Endodermal cell (in vitro differentiated cells): ENCODE data around the gene OPN3. TPM values are rescaled to one million over a fixed set of nuclear protein-coding genes. Genes with fewer than 3 reads are reported as not detected.
A peak's percentile ranks its signal among the peaks of the same experiment; 100 is the strongest.

ENCODE experiments used
- DNase-seq: peaks from one replicate; pipeline ENCODE4 v3.0.0-alpha.2; 2017
- H3K27ac ChIP-seq: 2 replicates; pipeline ENCODE4 v1.5.1; 2013; ENCODE audit warnings: mild to moderate bottlenecking, low read depth, low read length, moderate library complexity
- H3K27me3 ChIP-seq: 2 replicates; pipeline ENCODE4 v1.6.1; 2013; ENCODE audit warnings: mild to moderate bottlenecking, low read length, moderate library complexity; ENCODE audit not compliant: insufficient read depth, control insufficient read depth, poor library complexity, severe bottlenecking
- H3K36me3 ChIP-seq: 2 replicates; pipeline ENCODE4 v1.7.0; 2013; ENCODE audit warnings: mild to moderate bottlenecking, low read length, moderate library complexity; ENCODE audit not compliant: control insufficient read depth, insufficient read depth
- H3K4me1 ChIP-seq: one replicate; pipeline ENCODE4 v1.7.0; 2013; ENCODE audit warnings: low read length; ENCODE audit not compliant: control insufficient read depth, insufficient read depth
- H3K4me3 ChIP-seq: 2 replicates; pipeline ENCODE4 v1.5.1; 2013; ENCODE audit warnings: mild to moderate bottlenecking, low read length, moderate library complexity
- H3K9ac ChIP-seq: 2 replicates; pipeline ENCODE4 v1.6.1; 2013; ENCODE audit warnings: mild to moderate bottlenecking, low read length, moderate library complexity; ENCODE audit not compliant: poor library complexity, severe bottlenecking; ENCODE audit errors: extremely low read depth
- H3K9me3 ChIP-seq: 2 replicates; pipeline ENCODE4 v1.6.1; 2013; ENCODE audit warnings: mild to moderate bottlenecking, low read length, moderate library complexity; ENCODE audit not compliant: control insufficient read depth
- H3K27ac Mint-ChIP-seq: 2 replicates; pipeline ENCODE4 v1.8.0; 2020; ENCODE audit warnings: mixed read lengths
- H3K27me3 Mint-ChIP-seq: 2 replicates; pipeline ENCODE4 v1.8.0; 2021; ENCODE audit warnings: mild to moderate bottlenecking, mixed read lengths; ENCODE audit not compliant: insufficient read depth
- H3K36me3 Mint-ChIP-seq: 2 replicates; pipeline ENCODE4 v1.8.0; 2020; ENCODE audit warnings: low read depth, mixed read lengths
- H3K4me1 Mint-ChIP-seq: 2 replicates; pipeline ENCODE4 v1.8.0; 2020; ENCODE audit warnings: mixed read lengths
- H3K4me3 Mint-ChIP-seq: 2 replicates; pipeline ENCODE4 v1.8.0; 2020; ENCODE audit warnings: mild to moderate bottlenecking, moderate library complexity, mixed read lengths
- H3K9me3 Mint-ChIP-seq: 2 replicates; pipeline ENCODE4 v1.8.0; 2020; ENCODE audit warnings: mild to moderate bottlenecking, mixed read lengths
- WGBS, 2 experiments: methylation state at CpG; one replicate each; pipeline versions ENCODE4 v1.1.5 to v1.1.7; 2013; ENCODE audit warnings: missing lambda C conversion rate in 2 of 2, mixed read lengths in 1 of 2; ENCODE audit not compliant: insufficient coverage in 1 of 2, insufficient read length in 1 of 2; 5-methylcytosine and 5-hydroxymethylcytosine counted together
- total RNA-seq, 2 donors: library from RNA; stranded (reverse); fragmentation: NEBNext Ultra II Directional in 1 of 2; extraction: Animal tissue kit (Norgen Biotek cat#: 25700) in 1 of 2; gene quantifications; 2 replicates in 1 of 2; 3 replicates in 1 of 2; pipeline ENCODE4 v1.2.1, GENCODE V29; 2021
- TF ChIP-seq, protein P1 (sequence below): fragments of 200-600 bp; sonication (generic); conservative IDR thresholded peaks from 2 replicates; pipeline ENCODE4 v1.5.0; 2021; ENCODE audit warnings: antibody characterized with exemption, mild to moderate bottlenecking

The OPN3 gene
- total RNA-seq, 2 donors from 2014 or later: 9.0 to 22.5 TPM

DNA sequence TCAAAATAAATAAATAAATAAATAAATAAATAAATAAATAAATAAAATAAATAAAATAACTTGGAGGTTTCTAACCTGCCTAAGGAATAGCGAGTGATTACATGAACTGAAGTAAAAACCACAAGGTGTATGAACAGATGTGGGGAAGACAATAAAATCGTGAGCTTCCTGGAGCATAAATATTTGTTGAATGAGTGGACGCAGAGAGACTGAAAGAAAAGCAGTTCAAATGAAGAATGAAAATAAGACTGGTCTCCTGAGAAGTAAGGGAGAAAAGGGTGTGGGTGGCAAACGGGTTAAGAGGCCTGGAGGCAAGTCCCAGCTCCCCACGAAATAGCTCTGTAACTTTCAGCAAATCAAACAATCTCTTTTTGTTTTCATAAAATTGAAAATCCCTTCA is 33.6 kb downstream of the OPN3 start:
- H3K4me1 ChIP-seq: peaks cover 10% of the 10 kb centered on the region
- H3K27ac ChIP-seq: no peak overlapping the region
- H3K4me3 ChIP-seq: no peak overlapping the region
- H3K9me3 ChIP-seq: no peaks in the 10 kb centered on the region
- no peak overlapping the region for H3K27ac Mint-ChIP-seq
- 92 to 95% methylated on average over 4 to 5 of the region's 5 CpGs for WGBS, 2 experiments
- H3K4me1 Mint-ChIP-seq: peaks cover 3% of the 10 kb centered on the region
- H3K27me3 Mint-ChIP-seq: no peaks in the 10 kb centered on the region
- TF ChIP-seq, protein P1, sequence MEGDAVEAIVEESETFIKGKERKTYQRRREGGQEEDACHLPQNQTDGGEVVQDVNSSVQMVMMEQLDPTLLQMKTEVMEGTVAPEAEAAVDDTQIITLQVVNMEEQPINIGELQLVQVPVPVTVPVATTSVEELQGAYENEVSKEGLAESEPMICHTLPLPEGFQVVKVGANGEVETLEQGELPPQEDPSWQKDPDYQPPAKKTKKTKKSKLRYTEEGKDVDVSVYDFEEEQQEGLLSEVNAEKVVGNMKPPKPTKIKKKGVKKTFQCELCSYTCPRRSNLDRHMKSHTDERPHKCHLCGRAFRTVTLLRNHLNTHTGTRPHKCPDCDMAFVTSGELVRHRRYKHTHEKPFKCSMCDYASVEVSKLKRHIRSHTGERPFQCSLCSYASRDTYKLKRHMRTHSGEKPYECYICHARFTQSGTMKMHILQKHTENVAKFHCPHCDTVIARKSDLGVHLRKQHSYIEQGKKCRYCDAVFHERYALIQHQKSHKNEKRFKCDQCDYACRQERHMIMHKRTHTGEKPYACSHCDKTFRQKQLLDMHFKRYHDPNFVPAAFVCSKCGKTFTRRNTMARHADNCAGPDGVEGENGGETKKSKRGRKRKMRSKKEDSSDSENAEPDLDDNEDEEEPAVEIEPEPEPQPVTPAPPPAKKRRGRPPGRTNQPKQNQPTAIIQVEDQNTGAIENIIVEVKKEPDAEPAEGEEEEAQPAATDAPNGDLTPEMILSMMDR: no peak
- no peaks in the 10 kb centered on the region for H3K36me3 Mint-ChIP-seq
- H3K9ac ChIP-seq: no peak overlapping the region
- H3K9me3 Mint-ChIP-seq: no peaks in the 10 kb centered on the region
- H3K4me3 Mint-ChIP-seq: no peak overlapping the region
- H3K27me3 ChIP-seq: peaks cover 5% of the 10 kb centered on the region
- no peaks in the 10 kb centered on the region for H3K36me3 ChIP-seq
- DNase-seq: no peak

DNA sequence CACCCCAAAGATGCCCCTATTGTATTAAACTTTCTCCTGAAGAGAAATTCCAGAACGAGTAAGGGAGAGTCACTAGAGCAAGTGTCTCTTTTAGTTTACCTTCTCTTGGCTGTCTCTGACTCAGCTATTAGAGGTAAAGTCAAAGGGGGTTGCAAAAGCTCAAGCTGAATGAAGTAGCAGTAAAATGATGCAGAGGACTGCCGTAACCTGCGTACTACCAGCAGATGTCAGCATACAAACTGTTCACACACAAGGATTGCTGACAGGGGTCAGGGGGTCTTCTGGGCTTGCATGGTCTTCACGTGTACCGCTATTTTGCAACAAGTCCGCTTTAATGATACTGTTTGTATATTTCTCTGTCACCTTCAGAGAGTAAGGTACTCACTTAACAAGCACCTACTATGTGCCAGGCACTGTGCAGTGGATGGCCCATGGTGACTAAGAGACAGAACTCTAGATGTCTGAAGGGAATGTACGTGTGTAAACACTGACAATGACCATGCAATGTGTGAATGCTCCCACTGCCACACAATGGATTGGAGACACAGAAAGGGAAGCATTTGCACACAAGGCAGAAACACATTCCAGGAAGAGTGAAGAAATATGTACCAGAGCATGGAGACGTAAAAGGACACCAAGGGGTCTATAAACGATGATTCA is 34.9 kb downstream of the OPN3 start:
- Mint-ChIP-seq H3K9me3 (no peaks in the 10 kb centered on the region), H3K27me3 (peaks cover 3% of the 10 kb centered on the region), H3K4me3 (no peak overlapping the region), H3K27ac (no peak overlapping the region), H3K4me1 (peaks cover 3% of the 10 kb centered on the region), H3K36me3 (no peaks in the 10 kb centered on the region)
- peak; percentile 66 for DNase-seq
- TF ChIP-seq, protein P1: peak; percentile 77
- H3K27ac ChIP-seq: no peak overlapping the region
- H3K4me1 ChIP-seq: peaks cover 8% of the 10 kb centered on the region
- H3K4me3 ChIP-seq: no peak overlapping the region
- no peaks in the 10 kb centered on the region for H3K36me3 ChIP-seq
- peaks cover 5% of the 10 kb centered on the region for H3K27me3 ChIP-seq
- H3K9me3 ChIP-seq: no peaks in the 10 kb centered on the region
- no peak overlapping the region for H3K9ac ChIP-seq
- 81 to 85% methylated on average over 7 to 9 of the region's 9 CpGs for WGBS, 2 experiments

DNA sequence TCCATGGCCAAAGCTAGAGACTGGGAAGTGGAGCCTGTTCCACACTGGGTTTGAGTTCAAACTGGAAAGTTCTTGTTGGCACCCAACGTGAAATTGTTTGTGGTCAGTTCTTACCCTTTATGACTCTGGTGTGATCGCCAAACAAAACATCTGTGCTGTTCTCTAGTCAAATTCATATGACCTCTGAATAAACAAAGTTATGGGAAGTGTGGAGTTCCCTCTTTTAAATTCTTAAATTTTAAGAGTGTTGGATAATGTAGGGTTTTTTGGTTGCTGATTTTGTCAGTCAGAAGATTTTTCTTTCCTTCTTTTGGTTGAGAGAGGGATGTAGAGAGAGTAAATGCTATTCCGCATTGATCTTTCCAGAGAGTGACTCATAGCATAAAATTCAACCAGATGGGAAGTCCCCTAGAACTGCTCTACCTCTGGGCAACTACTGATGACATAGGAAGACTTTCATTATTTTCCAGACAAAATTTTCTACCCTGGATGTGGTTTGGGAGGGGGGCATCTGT is 36.4 kb downstream of the OPN3 start:
- no peak overlapping the region for H3K27ac Mint-ChIP-seq
- H3K9me3 ChIP-seq: no peaks in the 10 kb centered on the region
- no peaks in the 10 kb centered on the region for H3K36me3 Mint-ChIP-seq
- no peaks in the 10 kb centered on the region for H3K4me1 Mint-ChIP-seq
- no peaks in the 10 kb centered on the region for H3K36me3 ChIP-seq
- H3K4me3 Mint-ChIP-seq: no peak overlapping the region
- H3K27ac ChIP-seq: no peak overlapping the region
- DNase-seq: no peak
- peaks cover 2% of the 10 kb centered on the region for H3K27me3 ChIP-seq
- TF ChIP-seq, protein P1: no peak
- no peak overlapping the region for H3K4me3 ChIP-seq
- WGBS, 2 experiments: 94 to 100% methylated on average over 2 to 3 of the region's 3 CpGs
- H3K9ac ChIP-seq: no peak overlapping the region
- no peaks in the 10 kb centered on the region for H3K9me3 Mint-ChIP-seq
- H3K27me3 Mint-ChIP-seq: peaks cover 3% of the 10 kb centered on the region
- H3K4me1 ChIP-seq: peaks cover 3% of the 10 kb centered on the region
